Adrenal gland (tissue), 5 donors: Measurements from ENCODE around the gene TRAF3.

Source experiments
- CTCF ChIP-seq, 6 experiments: fragments of 450-650 bp in 4 of 6; fragments of 200-600 bp in 2 of 6; sonication (generic) in 1 of 6; IDR thresholded peaks; 1 replicate in 5 of 6; 2 replicates in 1 of 6; pipeline versions ENCODE4 v1.5.1 to v1.8.0; 2016 to 2021; ENCODE audit warnings: antibody characterized with exemption in 6 of 6, mild to moderate bottlenecking in 2 of 6, moderate library complexity in 1 of 6
- POLR2A ChIP-seq, 2 donors: fragments of 450-650 bp; IDR thresholded peaks; one replicate each; pipeline ENCODE4 v1.6.1; 2017; ENCODE audit warnings: antibody characterized with exemption in 2 of 2, mild to moderate bottlenecking in 2 of 2, moderate library complexity in 1 of 2
- donor health status: DM: no; HTN: no; CAD: no.

GRCh38 chr14:102873546-102874061, 96.4 kb downstream of the TRAF3 start:
- no peak for TF ChIP-seq CTCF (IDR thresholded peaks at IDR 0.05)
- TF ChIP-seq POLR2A (IDR thresholded peaks at IDR 0.05): no peak
